ENCODE results near the gene FHOD3. TPM values are rescaled to one million over a fixed set of nuclear protein-coding genes. Genes with fewer than 3 reads are reported as not detected.

The FHOD3 gene
- total and polyA plus RNA-seq, 2 of the 8 experiments (the other 6 are each of a cell fraction or from before 2014, with no cell fraction given) = 9.7 to 10.5 TPM

DNA sequence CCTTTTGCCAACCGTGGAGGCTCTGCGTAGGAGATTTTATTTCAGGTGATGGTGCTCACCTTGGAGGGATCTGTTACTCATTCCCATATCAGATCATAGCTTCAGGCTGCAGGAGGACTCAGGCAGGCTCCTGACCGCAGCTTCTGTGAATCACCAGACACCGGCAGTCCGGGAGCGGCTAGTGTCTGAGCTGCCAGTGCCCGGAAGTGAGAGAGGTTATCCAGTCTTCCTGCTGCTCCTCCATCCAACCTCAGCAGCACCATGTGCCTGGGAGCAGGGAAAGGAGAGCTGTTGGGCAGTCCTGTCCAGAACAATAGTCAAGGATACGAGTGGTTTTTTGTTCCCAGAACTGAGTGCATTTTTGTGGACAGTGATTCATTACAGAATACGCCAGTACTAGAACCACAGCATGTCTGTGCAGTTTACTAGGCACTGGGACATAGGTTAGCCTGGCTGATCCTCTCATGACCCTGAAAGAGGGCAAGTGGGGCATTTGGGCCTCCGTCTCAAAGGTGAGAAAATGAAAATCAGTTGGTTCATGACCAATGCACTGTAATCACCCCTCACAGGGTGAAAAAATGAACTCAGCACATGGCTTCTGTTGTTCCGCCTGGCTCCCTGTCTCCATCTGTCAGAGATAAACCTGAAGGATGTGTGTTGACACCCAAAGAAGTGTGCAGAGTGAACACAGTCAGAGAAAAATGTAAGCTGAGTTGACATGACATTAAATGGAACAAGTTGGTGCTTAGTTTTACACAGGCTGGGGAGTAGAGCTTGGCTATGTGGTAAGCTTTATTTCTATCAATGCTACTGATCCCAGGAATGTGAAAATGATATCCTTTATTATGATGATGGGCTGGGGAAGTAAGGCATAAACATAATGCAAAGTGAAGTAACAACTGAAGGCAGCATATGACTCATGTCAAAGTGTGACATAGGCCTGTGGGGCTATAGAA lies 12.2 kb downstream of the FHOD3 start (continued):
- TF ChIP-seq SIN3A (conservative IDR thresholded peaks at IDR 0.05 in 1 of 2, IDR thresholded peaks at IDR 0.05 in 1 of 2; ENCODE audit: low read depth in 1 of 2, low read length in 2 of 2) (no peak), SAP30 (IDR thresholded peaks at IDR 0.05; ENCODE audit: insufficient read depth, insufficient replicate concordance, low read length) (no peak), SP1 (IDR thresholded peaks at IDR 0.05; ENCODE audit: low read depth, low read length) (no peak), YY1 (IDR thresholded peaks at IDR 0.05; ENCODE audit: low read depth, low read length) (no peak), EZH2 (IDR thresholded peaks at IDR 0.05; ENCODE audit: low read depth, low read length, severe bottlenecking) (no peak), RAD21 (IDR thresholded peaks at IDR 0.05 in 1 of 2, conservative IDR thresholded peaks at IDR 0.05 in 1 of 2; ENCODE audit: low read depth in 2 of 2, low read length in 2 of 2) (no peak)
- TF ChIP-seq, protein P1, sequence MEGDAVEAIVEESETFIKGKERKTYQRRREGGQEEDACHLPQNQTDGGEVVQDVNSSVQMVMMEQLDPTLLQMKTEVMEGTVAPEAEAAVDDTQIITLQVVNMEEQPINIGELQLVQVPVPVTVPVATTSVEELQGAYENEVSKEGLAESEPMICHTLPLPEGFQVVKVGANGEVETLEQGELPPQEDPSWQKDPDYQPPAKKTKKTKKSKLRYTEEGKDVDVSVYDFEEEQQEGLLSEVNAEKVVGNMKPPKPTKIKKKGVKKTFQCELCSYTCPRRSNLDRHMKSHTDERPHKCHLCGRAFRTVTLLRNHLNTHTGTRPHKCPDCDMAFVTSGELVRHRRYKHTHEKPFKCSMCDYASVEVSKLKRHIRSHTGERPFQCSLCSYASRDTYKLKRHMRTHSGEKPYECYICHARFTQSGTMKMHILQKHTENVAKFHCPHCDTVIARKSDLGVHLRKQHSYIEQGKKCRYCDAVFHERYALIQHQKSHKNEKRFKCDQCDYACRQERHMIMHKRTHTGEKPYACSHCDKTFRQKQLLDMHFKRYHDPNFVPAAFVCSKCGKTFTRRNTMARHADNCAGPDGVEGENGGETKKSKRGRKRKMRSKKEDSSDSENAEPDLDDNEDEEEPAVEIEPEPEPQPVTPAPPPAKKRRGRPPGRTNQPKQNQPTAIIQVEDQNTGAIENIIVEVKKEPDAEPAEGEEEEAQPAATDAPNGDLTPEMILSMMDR (IDR thresholded peaks at IDR 0.05; ENCODE audit: control extremely low read depth in 1 of 3, insufficient read depth in 1 of 3, low read depth in 1 of 3, low read length in 3 of 3) = no peak
